Measurements from ENCODE around the gene MAP4K3. TPM values are rescaled to one million over a fixed set of nuclear protein-coding genes. Genes with fewer than 3 reads are reported as not detected.
A peak's percentile ranks its signal among the peaks of the same experiment; 100 is the strongest.

The MAP4K3 gene
- total RNA-seq, 1 experiment from 2014 or later: 36.0 TPM

DNA sequence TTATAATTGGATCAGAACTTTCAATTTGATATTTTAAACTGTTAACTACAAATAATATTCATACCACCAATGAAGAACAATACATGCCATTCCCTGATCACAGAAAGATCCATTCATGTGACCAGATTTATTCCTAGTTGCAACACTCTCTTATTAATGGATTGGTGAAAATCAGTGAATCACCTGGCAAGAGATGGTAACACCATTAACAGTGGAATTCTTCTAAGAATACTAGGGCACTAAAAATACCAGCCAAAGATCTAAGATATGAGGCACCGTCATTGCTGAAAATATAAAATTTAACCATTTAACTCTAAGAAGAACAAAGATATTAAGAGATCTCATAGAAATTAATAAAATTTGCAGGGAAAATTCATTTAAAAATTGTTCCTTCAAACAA, 58.1 kb downstream of the MAP4K3 start:
- Mint-ChIP-seq H3K4me3 (ENCODE audit: unreplicated experiment) (no peak overlapping the region), H3K9me3 (ENCODE audit: unreplicated experiment) (peaks cover 11% of the 10 kb centered on the region), H3K36me3 (ENCODE audit: insufficient read depth, unreplicated experiment) (peaks cover 15% of the 10 kb centered on the region), H3K4me1 (ENCODE audit: insufficient read depth, unreplicated experiment) (peaks cover 25% of the 10 kb centered on the region), H3K27ac (ENCODE audit: low read depth, unreplicated experiment) (peak overlapping the region; percentile 82), H3K27me3 (ENCODE audit: insufficient read depth, unreplicated experiment) (no peaks in the 10 kb centered on the region)
- TF ChIP-seq, protein P1, sequence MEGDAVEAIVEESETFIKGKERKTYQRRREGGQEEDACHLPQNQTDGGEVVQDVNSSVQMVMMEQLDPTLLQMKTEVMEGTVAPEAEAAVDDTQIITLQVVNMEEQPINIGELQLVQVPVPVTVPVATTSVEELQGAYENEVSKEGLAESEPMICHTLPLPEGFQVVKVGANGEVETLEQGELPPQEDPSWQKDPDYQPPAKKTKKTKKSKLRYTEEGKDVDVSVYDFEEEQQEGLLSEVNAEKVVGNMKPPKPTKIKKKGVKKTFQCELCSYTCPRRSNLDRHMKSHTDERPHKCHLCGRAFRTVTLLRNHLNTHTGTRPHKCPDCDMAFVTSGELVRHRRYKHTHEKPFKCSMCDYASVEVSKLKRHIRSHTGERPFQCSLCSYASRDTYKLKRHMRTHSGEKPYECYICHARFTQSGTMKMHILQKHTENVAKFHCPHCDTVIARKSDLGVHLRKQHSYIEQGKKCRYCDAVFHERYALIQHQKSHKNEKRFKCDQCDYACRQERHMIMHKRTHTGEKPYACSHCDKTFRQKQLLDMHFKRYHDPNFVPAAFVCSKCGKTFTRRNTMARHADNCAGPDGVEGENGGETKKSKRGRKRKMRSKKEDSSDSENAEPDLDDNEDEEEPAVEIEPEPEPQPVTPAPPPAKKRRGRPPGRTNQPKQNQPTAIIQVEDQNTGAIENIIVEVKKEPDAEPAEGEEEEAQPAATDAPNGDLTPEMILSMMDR (IDR thresholded peaks at IDR 0.05; ENCODE audit: unreplicated experiment): no peak
- ChIA-PET CTCF (interaction anchor here (0.5 to 2.6 kb wide), 7 partner anchors 22 to 351 kb away, joined by 3 to 27 read pairs (median 4); no protein-coding TSS in a partner anchor), POLR2A (interaction anchor here (0.7 to 8.9 kb wide), 10 partner anchors 8 to 318 kb away, joined by 3 to 198 read pairs (median 4); partner anchors contain the start of gene MAP4K3)
- intact Hi-C loops (cut with micrococcal nuclease): loop anchor here (1.0 kb wide), 4 partner anchors 58 to 351 kb away; partner anchors contain the start of gene MAP4K3
- BruUV-seq (replicated peaks): no TSS peak
- DNase-seq (ENCODE audit: unreplicated experiment): no peak

DNA sequence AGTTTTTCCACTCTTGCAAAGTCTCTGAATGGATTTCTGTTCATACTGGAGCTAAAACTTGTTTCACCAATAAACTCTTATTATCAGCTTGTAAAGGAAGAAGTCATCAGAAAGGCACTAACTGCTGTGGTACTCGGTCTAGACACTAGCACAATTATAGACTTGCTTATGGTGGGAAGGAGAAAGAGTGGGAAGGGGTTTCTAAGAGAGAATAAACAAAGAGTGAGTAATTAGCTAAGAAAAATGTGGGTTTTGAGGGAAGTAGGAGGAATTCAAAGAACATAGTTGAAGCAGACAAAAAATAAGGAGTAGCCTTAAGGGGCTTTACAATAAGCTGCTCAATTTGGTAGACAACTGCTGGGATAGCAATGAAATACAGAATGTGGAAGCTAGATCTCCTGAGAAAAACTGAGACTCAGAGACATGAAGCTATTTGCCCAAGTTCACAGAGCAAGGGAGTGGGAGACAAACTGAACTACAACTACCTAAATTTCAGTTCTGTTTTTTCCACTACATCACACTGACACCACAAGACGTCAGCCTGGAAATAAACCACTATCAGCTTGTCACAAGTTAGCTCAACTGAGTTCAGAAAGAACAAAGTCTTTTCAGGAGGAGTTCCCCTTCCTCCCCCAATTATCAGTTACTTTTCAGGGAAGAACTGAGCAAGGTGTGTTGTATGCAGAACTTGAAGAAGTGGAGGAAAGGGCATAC, 59.7 kb downstream of the MAP4K3 start:
- no peaks in the 10 kb centered on the region for H3K27me3 Mint-ChIP-seq (ENCODE audit: insufficient read depth, unreplicated experiment)
- peak overlapping the region; percentile 52 for H3K27ac Mint-ChIP-seq (ENCODE audit: low read depth, unreplicated experiment)
- BruUV-seq (replicated peaks): no TSS peak
- DNase-seq (ENCODE audit: unreplicated experiment): no peak
- CTCF ChIA-PET: interaction anchor here (0.6 to 4.4 kb wide), 11 partner anchors 9 to 353 kb away, joined by 3 to 30 read pairs (median 4); no protein-coding TSS in a partner anchor
- H3K36me3 Mint-ChIP-seq (ENCODE audit: insufficient read depth, unreplicated experiment): peaks cover 28% of the 10 kb centered on the region
- TF ChIP-seq, protein P1 (IDR thresholded peaks at IDR 0.05; ENCODE audit: unreplicated experiment): no peak
- peaks cover 25% of the 10 kb centered on the region for H3K4me1 Mint-ChIP-seq (ENCODE audit: insufficient read depth, unreplicated experiment)
- peaks cover 20% of the 10 kb centered on the region for H3K9me3 Mint-ChIP-seq (ENCODE audit: unreplicated experiment)
- H3K4me3 Mint-ChIP-seq (ENCODE audit: unreplicated experiment): no peak overlapping the region
- POLR2A ChIA-PET: interaction anchor here (0.6 to 8.9 kb wide), 4 partner anchors 27 to 426 kb away, joined by 3 to 198 read pairs (median 3); partner anchors contain the start of gene MAP4K3
- intact Hi-C loops (cut with micrococcal nuclease): no loop called here

DNA sequence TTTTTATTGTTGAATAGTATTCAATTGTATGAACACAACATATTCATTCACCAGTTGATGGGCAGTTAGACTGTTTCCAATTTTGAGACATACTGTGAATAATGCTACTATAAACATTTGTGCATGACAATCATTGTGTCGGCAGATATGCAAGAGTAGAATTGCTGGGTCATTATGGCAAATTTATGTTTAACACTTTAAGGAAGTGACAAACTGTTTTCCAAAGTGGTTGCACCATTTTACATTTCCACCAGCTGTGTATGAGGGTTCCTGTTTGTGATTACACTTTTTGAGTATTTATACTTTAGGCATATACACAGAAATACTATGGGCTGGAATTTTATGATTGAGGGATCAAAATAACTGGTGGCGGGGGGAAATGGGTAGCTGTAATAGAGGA, 61.2 kb downstream of the MAP4K3 start:
- BruUV-seq (replicated peaks): TSS peak; percentile 7
- peaks cover 20% of the 10 kb centered on the region for H3K9me3 Mint-ChIP-seq (ENCODE audit: unreplicated experiment)
- ChIA-PET CTCF (interaction anchor here (0.5 to 4.4 kb wide), 4 partner anchors 78 to 354 kb away, joined by 3 to 30 read pairs (median 6); no protein-coding TSS in a partner anchor), POLR2A (interaction anchor here (0.8 to 8.9 kb wide), 2 partner anchors 58 to 60 kb away, joined by 3 to 198 read pairs; partner anchors contain the start of gene MAP4K3)
- H3K27ac Mint-ChIP-seq (ENCODE audit: low read depth, unreplicated experiment): no peak overlapping the region
- H3K27me3 Mint-ChIP-seq (ENCODE audit: insufficient read depth, unreplicated experiment): no peaks in the 10 kb centered on the region
- no peak overlapping the region for H3K4me3 Mint-ChIP-seq (ENCODE audit: unreplicated experiment)
- TF ChIP-seq, protein P1 (IDR thresholded peaks at IDR 0.05; ENCODE audit: unreplicated experiment): no peak
- peaks cover 12% of the 10 kb centered on the region for H3K4me1 Mint-ChIP-seq (ENCODE audit: insufficient read depth, unreplicated experiment)
- DNase-seq (ENCODE audit: unreplicated experiment): no peak
- intact Hi-C loops (cut with micrococcal nuclease): no loop called here
- H3K36me3 Mint-ChIP-seq (ENCODE audit: insufficient read depth, unreplicated experiment): peaks cover 28% of the 10 kb centered on the region

DNA sequence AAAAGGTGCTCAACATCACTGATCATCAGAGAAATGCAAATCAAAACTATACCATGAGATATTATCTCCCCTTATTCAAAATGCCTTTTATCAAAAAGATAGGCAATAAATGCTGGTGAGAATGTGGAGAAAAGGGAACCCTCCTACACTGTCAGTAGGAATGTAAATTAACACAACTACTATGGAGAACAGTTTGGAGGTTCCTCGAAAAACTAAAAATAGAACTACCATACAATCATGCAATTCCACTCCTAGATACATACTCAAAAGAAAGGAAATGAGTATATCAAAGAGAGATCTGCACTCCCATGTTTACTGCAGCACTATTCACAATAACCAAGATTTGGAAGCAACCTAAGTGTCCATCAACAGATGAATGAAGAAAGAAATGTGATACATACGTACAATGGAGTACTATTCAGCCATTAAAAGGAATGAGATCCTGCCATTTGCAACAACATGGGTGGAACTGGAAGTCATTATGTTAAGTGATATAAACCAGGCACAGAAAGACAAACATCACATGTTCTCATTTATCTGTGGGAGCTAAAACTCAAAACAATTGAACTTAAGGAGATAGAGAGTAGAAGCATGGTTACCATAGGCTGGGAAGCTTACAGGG, 63.8 kb downstream of the MAP4K3 start:
- no TSS peak for BruUV-seq (replicated peaks)
- intact Hi-C loops (cut with micrococcal nuclease): no loop called here
- TF ChIP-seq, protein P1 (IDR thresholded peaks at IDR 0.05; ENCODE audit: unreplicated experiment): no peak
- no peak overlapping the region for H3K4me3 Mint-ChIP-seq (ENCODE audit: unreplicated experiment)
- ChIA-PET CTCF (no interaction called here), POLR2A (no interaction called here)
- H3K9me3 Mint-ChIP-seq (ENCODE audit: unreplicated experiment): peaks cover 20% of the 10 kb centered on the region
- no peak for DNase-seq (ENCODE audit: unreplicated experiment)
- H3K36me3 Mint-ChIP-seq (ENCODE audit: insufficient read depth, unreplicated experiment): peaks cover 28% of the 10 kb centered on the region
- peaks cover 5% of the 10 kb centered on the region for H3K4me1 Mint-ChIP-seq (ENCODE audit: insufficient read depth, unreplicated experiment)
- no peaks in the 10 kb centered on the region for H3K27me3 Mint-ChIP-seq (ENCODE audit: insufficient read depth, unreplicated experiment)
- no peak overlapping the region for H3K27ac Mint-ChIP-seq (ENCODE audit: low read depth, unreplicated experiment)

Measured in MCF 10A (cell line).